ENCODE data around the gene TECPR2. TPM values are rescaled to one million over a fixed set of nuclear protein-coding genes. Genes with fewer than 3 reads are reported as not detected.

The TECPR2 gene
- total RNA-seq, 1 experiment from 2014 or later: 12.2 TPM

DNA sequence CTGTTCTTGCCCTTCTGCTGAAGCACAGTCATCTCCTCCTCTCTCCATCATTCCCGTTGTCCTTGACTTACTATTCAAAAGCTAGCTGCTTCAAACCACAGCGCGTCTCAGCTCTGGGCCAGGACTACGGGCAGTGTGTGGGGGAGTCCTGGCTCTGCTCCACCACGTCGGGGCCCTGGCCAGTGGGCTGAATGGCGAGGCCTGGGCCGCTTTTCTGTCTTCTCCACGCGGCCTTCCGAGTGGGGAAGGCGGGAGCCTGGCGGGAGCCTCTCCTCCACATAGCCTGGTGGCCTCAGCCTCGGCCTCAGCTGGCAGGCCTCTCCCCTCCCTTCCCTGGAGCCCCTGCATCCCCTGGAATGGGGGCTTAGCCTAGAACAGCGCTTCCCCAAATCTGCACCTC lies 130.4 kb downstream of the TECPR2 start:
- H3K9me3 ChIP-seq (ENCODE audit: control insufficient read depth in 1 of 2, insufficient read depth in 1 of 2, low read depth in 1 of 2, low read length in 2 of 2): no peaks in the 10 kb centered on the region
- peaks cover 0 to 11% of the 10 kb centered on the region in 2 experiments; a peak in 2 of 4 replicates for H3K4me1 ChIP-seq (ENCODE audit: control insufficient read depth in 1 of 2, insufficient read depth in 2 of 2, low read length in 2 of 2)
- ATAC-seq (no peak), DNase-seq (ENCODE audit: low read depth, low spot score) (no peak)
- POLR2A ChIA-PET: no interaction called here
- H4K20me1 ChIP-seq (ENCODE audit: insufficient read depth): no peaks in the 10 kb centered on the region
- BruUV-seq (replicated peaks): no TSS peak
- RAD21 ChIA-PET (ENCODE audit: low non-redundant PET in 1 of 2, low total read pairs in 2 of 2, uncharacterized antibody in 2 of 2, unreplicated experiment in 2 of 2): no interaction called here
- no peak overlapping the region for H3K9ac ChIP-seq (ENCODE audit: low read length)
- no peak overlapping the region for H3K4me2 ChIP-seq (ENCODE audit: low read length)
- H3K36me3 ChIP-seq (ENCODE audit: control insufficient read depth in 1 of 2, insufficient read depth in 2 of 2, low read length in 2 of 2): no peaks in the 10 kb centered on the region
- CTCF ChIA-PET: no interaction called here
- intact Hi-C loops (cut with micrococcal nuclease): no loop called here
- no peak overlapping the region for H3K4me3 ChIP-seq (replicated peaks in 1 of 2; ENCODE audit: low read depth in 1 of 2, low read length in 2 of 2)
- no peak for TF ChIP-seq ELF1 (IDR thresholded peaks at IDR 0.05; ENCODE audit: borderline replicate concordance, low read depth)
- H3K79me2 ChIP-seq (ENCODE audit: insufficient read depth, low read length): no peaks in the 10 kb centered on the region
- H3K27me3 ChIP-seq (ENCODE audit: insufficient read depth, low read length): no peaks in the 10 kb centered on the region
- H3K27ac ChIP-seq (ENCODE audit: low read depth, low read length): no peak overlapping the region
- no peak overlapping the region for H2AFZ ChIP-seq (ENCODE audit: low read depth, low read length, poor library complexity, severe bottlenecking)
- no peaks in the 10 kb centered on the region for H3K9me2 ChIP-seq (ENCODE audit: insufficient read depth)

DNA sequence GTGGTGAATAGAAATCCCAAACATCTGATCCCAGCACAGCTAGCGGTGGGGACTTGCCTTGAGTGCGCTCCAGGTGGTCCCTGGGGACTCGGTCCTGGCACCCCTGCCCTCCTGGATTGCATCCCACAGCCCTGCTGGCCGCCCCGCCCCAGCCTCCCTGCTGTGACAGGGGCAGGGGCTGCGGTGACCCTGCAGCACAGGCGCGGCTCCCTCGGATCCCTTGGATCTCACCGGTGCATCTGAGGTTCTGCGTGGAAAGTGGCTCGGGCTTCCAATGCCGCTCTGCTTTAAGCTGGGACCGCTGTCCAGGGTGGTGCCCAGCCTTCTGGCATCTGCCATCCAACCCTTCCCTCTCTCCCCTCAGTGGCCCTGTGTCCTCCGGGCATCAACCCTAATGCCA lies 130.8 kb downstream of the TECPR2 start:
- no peak overlapping the region for H2AFZ ChIP-seq (ENCODE audit: low read depth, low read length, poor library complexity, severe bottlenecking)
- H3K36me3 ChIP-seq (ENCODE audit: control insufficient read depth in 1 of 2, insufficient read depth in 2 of 2, low read length in 2 of 2): no peaks in the 10 kb centered on the region
- ATAC-seq (no peak), DNase-seq (ENCODE audit: low read depth, low spot score) (no peak)
- no peak overlapping the region for H3K4me2 ChIP-seq (ENCODE audit: low read length)
- no peaks in the 10 kb centered on the region for H3K79me2 ChIP-seq (ENCODE audit: insufficient read depth, low read length)
- no peak overlapping the region for H3K4me3 ChIP-seq (replicated peaks in 1 of 2; ENCODE audit: low read depth in 1 of 2, low read length in 2 of 2)
- H3K9me2 ChIP-seq (ENCODE audit: insufficient read depth): no peaks in the 10 kb centered on the region
- H3K27ac ChIP-seq (ENCODE audit: low read depth, low read length): no peak overlapping the region; the same call in 1 of the 2 replicates
- H3K9me3 ChIP-seq (ENCODE audit: control insufficient read depth in 1 of 2, insufficient read depth in 1 of 2, low read depth in 1 of 2, low read length in 2 of 2): no peaks in the 10 kb centered on the region
- RAD21 ChIA-PET (ENCODE audit: low non-redundant PET in 1 of 2, low total read pairs in 2 of 2, uncharacterized antibody in 2 of 2, unreplicated experiment in 2 of 2): no interaction called here
- no peaks in the 10 kb centered on the region for H3K27me3 ChIP-seq (ENCODE audit: insufficient read depth, low read length)
- no TSS peak for BruUV-seq (replicated peaks)
- intact Hi-C loops (cut with micrococcal nuclease): no loop called here
- H4K20me1 ChIP-seq (ENCODE audit: insufficient read depth): no peaks in the 10 kb centered on the region
- POLR2A ChIA-PET: no interaction called here
- H3K4me1 ChIP-seq (ENCODE audit: control insufficient read depth in 1 of 2, insufficient read depth in 2 of 2, low read length in 2 of 2): peaks cover 0 to 9% of the 10 kb centered on the region in 2 experiments; a peak in 2 of 4 replicates
- H3K9ac ChIP-seq (ENCODE audit: low read length): no peak overlapping the region
- CTCF ChIA-PET: no interaction called here
- TF ChIP-seq SIN3A (IDR thresholded peaks at IDR 0.05; ENCODE audit: low read depth): no peak
- TF ChIP-seq, protein P1, sequence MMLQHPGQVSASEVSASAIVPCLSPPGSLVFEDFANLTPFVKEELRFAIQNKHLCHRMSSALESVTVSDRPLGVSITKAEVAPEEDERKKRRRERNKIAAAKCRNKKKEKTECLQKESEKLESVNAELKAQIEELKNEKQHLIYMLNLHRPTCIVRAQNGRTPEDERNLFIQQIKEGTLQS (IDR thresholded peaks at IDR 0.05): no peak
- TF ChIP-seq ZFX (IDR thresholded peaks at IDR 0.05): no peak
- TF ChIP-seq RAD21 (IDR thresholded peaks at IDR 0.05; ENCODE audit: low read depth): no peak
- no peak for TF ChIP-seq EZH2phosphoT487 (IDR thresholded peaks at IDR 0.05; ENCODE audit: borderline replicate concordance)
- TF ChIP-seq JUND (IDR thresholded peaks at IDR 0.05): no peak
- TF ChIP-seq EZH2 (IDR thresholded peaks at IDR 0.05): no peak
- TF ChIP-seq SP1 (IDR thresholded peaks at IDR 0.05; ENCODE audit: low read depth): no peak
- TF ChIP-seq, protein P2, sequence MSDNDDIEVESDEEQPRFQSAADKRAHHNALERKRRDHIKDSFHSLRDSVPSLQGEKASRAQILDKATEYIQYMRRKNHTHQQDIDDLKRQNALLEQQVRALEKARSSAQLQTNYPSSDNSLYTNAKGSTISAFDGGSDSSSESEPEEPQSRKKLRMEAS (IDR thresholded peaks at IDR 0.05): no peak
- TF ChIP-seq, protein P3, sequence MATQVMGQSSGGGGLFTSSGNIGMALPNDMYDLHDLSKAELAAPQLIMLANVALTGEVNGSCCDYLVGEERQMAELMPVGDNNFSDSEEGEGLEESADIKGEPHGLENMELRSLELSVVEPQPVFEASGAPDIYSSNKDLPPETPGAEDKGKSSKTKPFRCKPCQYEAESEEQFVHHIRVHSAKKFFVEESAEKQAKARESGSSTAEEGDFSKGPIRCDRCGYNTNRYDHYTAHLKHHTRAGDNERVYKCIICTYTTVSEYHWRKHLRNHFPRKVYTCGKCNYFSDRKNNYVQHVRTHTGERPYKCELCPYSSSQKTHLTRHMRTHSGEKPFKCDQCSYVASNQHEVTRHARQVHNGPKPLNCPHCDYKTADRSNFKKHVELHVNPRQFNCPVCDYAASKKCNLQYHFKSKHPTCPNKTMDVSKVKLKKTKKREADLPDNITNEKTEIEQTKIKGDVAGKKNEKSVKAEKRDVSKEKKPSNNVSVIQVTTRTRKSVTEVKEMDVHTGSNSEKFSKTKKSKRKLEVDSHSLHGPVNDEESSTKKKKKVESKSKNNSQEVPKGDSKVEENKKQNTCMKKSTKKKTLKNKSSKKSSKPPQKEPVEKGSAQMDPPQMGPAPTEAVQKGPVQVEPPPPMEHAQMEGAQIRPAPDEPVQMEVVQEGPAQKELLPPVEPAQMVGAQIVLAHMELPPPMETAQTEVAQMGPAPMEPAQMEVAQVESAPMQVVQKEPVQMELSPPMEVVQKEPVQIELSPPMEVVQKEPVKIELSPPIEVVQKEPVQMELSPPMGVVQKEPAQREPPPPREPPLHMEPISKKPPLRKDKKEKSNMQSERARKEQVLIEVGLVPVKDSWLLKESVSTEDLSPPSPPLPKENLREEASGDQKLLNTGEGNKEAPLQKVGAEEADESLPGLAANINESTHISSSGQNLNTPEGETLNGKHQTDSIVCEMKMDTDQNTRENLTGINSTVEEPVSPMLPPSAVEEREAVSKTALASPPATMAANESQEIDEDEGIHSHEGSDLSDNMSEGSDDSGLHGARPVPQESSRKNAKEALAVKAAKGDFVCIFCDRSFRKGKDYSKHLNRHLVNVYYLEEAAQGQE (IDR thresholded peaks at IDR 0.05; ENCODE audit: low read depth): no peak
- TF ChIP-seq, protein P4, sequence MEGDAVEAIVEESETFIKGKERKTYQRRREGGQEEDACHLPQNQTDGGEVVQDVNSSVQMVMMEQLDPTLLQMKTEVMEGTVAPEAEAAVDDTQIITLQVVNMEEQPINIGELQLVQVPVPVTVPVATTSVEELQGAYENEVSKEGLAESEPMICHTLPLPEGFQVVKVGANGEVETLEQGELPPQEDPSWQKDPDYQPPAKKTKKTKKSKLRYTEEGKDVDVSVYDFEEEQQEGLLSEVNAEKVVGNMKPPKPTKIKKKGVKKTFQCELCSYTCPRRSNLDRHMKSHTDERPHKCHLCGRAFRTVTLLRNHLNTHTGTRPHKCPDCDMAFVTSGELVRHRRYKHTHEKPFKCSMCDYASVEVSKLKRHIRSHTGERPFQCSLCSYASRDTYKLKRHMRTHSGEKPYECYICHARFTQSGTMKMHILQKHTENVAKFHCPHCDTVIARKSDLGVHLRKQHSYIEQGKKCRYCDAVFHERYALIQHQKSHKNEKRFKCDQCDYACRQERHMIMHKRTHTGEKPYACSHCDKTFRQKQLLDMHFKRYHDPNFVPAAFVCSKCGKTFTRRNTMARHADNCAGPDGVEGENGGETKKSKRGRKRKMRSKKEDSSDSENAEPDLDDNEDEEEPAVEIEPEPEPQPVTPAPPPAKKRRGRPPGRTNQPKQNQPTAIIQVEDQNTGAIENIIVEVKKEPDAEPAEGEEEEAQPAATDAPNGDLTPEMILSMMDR (IDR thresholded peaks at IDR 0.05 in 2 of 3, conservative IDR thresholded peaks at IDR 0.05 in 1 of 3; ENCODE audit: borderline replicate concordance in 1 of 3, insufficient read depth in 1 of 3, low read depth in 2 of 3, low read length in 2 of 3): no peak
- TF ChIP-seq, protein P5, sequence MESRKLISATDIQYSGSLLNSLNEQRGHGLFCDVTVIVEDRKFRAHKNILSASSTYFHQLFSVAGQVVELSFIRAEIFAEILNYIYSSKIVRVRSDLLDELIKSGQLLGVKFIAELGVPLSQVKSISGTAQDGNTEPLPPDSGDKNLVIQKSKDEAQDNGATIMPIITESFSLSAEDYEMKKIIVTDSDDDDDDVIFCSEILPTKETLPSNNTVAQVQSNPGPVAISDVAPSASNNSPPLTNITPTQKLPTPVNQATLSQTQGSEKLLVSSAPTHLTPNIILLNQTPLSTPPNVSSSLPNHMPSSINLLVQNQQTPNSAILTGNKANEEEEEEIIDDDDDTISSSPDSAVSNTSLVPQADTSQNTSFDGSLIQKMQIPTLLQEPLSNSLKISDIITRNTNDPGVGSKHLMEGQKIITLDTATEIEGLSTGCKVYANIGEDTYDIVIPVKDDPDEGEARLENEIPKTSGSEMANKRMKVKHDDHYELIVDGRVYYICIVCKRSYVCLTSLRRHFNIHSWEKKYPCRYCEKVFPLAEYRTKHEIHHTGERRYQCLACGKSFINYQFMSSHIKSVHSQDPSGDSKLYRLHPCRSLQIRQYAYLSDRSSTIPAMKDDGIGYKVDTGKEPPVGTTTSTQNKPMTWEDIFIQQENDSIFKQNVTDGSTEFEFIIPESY (IDR thresholded peaks at IDR 0.05; ENCODE audit: extremely low read depth, insufficient replicate concordance, low read length): no peak
- TF ChIP-seq CEBPB (IDR thresholded peaks at IDR 0.05; ENCODE audit: low read depth): no peak
